GM18867 (cell line): ENCODE data around the gene ZNF507.
A peak's percentile ranks its signal among the peaks of the same experiment; 100 is the strongest.

Source experiments
- ATAC-seq: cut with Tn5 transposase; IDR thresholded peaks from one replicate; pipeline ENCODE4 v1.9.1; 2021; ENCODE audit warnings: mild to moderate bottlenecking, moderate library complexity; ENCODE audit not compliant: unreplicated experiment

The ZNF507 gene

DNA sequence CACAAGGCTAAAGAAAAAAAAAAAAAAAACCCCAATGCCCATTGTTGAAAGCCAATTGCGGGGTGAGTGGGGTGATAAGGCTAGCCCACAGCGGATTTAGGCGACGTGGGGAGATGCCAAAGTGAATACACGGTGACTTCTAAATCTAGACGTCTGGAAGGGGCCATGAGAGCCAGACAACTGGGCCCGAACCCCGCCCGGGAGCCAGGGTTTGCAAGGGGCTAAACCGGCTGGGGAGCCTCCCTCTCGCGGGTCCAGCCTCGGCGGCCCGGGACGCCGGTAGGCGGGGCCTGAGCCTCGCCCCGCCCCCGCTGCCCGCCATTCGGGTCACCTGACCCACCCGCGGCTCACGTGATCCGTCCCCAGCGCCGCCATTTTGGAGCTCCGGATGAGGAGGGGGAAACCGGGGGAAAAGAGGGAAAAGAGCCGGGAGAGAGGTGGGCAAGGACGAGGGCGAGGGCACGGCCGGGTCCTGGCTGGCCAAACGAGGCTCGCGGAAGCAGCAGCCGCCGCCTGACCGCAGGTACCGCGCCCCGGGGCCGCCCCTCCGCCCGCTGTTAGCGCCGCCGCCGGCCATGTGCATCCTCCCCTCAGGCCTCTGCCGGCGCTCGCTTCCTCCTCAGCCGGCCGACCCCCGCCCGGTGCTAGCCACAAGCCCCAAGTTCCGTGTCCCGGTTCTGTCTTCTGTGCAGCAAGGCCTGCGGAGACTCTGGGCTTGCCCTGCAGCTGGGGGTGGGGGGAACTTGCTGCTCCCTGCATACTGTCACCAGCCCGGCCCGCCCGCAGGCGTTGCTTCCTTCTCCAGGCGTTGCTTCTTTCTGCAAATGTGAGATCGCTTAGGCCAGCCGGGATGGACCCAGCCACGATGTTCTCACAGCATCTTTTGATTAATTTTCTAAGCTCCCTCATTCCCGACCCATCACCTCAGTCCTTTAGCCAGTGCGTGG is at the start of gene ZNF507:
ZNF507 (plus strand) TSS at position 350 of the 947 bp plus-strand sequence. CDS start 7,221 bp downstream, outside the sequence.
- peak; percentile 91 for ATAC-seq

DNA sequence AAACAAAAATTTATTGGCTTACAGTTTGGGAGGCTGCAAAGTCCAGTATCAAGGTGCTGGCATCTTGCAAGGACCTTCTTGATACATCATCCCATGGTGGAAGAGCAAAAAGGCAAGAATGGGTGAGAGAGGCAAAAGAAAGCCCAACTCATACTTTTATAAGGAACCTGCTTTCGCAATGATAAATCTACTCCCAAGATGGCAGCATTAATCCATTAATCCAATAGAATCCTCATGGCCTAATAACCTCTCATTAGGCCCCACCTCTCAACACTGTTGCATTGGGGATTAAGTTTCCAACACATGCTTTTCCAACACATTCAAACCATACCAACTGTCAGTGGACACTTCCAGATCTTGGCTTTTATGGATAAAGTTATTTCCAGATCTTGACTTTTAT is 48.7 kb upstream of the ZNF507 start:
- ATAC-seq, result no peak

DNA sequence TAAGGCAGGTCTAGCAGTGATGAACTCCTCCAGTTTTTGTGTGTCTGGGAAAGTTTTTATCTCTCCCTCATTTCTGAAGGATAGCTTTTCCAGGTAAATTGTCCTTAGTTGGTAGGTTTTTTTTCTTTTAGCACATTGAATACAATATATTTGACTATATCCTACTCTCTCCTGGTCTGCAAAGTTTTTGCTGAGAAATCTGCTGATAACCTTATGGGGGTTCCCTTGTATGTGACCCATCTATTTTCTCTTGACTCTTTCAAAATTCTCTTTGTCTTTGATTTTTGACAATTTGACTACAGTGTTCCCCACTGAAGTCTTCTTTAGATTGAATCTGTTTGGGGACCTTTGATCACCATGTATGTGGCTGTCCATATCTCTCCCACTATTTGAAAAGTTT is 42.6 kb upstream of the ZNF507 start:
- no peak for ATAC-seq

DNA sequence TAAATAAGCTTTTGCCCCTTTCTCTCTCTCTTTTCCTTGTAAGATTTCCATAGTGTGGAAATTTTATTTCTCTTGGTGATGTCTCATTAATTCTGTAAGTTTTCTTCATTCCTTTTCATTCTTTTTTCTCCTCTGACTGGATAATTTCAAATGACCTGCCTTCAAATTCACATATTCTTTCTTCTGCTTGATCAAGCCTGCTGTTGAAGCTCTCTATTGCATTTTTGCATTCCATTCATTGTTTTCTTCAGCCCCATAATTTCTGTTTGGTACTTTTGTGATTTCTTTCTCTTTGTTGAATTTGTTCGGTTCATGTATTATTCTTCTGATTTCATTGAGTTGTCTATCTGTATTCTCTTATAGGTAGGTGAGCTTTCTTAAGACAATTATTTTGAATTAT is 42.2 kb upstream of the ZNF507 start:
- ATAC-seq, result no peak

DNA sequence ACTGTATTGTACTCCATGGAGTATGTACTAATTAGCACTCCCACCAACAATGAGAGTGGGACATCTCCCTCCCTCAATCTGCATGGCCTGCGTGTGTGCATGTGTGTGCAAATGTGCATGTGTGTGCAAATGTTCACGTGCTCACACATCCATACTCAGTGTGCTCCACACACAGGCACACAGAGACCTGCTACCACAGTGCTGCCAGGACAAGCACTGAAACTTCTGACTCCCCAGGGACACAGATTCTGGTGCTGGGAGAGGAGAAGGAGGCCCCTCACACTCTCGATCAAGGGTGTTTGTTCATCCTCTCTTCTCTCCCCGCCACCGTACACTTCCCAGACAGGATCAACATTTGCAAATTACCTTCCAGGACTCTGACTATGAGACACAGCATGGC is 37.8 kb upstream of the ZNF507 start:
- ATAC-seq, result no peak

DNA sequence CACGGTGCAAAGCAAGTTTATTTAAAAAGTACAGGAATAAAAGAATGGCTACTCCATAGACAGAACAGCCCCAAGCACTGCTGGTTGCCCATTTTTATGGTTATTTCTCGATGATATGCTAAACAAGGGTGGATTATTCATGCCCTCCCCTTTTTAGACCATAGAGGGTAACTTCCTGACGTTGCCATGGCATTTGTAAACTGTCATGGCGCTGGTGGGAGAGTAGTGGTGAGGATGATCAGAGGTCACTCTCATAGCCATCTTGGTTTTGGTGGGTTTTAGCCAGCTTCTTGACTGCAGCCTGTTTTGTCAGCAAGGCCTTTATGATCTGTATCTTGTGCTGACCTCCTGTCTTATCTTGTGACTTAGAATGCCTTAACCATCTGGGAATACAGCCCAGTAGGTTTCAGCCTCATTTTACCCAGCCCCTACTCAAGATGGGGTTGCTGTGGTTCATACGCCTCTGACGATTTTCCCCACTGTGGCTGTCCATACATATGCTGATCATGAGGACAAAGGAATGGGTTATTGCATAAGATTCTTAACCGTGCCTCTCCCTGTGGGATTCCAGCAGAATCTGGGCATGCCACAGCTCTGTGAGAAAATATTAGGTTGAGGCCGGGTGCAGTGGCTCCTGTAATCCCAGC is 36.9 kb upstream of the ZNF507 start:
- ATAC-seq, result no peak

DNA sequence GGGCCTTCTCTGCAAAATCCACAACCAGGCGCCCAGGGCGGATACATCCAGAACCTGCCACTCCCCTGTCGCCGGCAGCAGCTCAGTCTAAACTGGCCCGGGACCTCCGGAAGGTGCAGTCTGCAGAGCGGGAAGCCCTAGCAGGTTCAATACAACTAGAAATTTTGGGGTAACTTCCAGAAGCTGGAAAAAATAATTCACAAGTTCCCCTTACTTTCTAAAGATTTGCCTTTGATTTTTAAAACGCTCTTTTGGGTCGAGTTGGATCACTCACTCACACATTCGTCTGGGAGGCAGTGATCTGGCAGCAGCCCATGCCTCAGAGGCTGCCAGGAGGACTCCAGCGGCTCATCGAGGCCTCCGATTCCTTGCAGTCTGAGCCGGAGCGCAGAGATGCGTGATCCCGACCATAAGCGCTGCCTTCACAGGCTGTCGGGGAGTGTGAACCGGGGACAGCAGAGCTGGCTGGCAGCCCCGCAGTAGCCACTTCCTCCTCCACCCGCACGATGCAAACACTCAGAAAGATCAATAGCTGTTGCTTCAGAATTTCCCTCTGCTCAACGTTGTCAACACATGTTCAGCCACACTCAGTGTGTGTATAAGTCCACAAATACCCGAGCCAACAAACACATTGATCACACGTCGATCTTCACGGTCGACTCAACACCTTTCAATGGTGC is 35.6 kb upstream of the ZNF507 start:
- no peak for ATAC-seq

DNA sequence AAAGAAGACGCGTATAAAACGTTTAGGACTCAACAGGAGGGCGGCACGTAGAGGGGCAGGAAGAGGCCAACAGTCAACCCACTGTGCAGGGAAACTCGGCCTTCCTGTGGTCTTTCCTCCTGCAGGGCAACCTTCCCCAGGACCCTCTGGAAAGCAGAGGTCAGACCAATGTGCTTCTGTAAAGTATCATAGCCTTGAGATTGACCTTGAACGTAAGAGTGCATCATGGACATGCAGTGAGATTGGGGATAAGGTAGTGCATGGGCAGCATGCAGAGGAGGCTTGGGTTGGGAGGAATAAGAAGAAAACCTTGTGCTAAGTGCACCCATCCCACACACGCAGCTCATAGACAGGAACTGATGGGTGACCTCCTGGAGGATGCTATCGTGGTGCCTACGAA is 34.0 kb upstream of the ZNF507 start:
- ATAC-seq, result no peak

DNA sequence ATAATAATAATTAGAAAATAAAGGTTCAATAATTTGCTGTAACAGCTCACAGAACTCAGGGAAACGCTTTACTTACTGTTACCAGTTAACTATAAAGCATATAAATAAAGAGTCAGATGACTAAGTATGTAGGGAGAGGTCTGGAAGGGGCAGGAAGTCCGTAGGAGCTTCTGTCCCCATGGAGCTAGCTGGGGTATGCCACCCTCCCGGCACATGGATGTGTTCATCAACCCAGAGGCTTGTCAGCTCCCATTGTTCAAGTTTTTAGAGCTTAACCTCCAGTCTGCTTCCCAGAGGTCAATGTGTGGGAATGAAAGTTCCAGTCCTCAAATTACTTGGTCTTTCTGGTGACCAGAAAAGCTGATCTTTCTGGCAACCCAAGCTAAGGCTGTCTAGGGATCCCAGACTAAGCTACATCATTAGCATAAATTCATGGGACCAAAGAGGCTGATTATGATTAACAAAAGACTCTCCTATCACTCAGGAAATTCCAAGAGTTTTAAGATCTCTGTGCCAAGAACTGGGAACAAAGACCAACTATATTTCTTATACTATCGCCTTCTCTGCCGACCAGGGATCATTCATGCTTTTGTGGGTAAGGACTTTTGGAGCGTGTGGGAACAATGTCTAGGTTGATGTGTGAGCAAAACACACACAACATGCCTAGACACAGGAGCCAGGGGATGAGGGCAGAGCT is 31.7 kb upstream of the ZNF507 start:
- ATAC-seq, result no peak

DNA sequence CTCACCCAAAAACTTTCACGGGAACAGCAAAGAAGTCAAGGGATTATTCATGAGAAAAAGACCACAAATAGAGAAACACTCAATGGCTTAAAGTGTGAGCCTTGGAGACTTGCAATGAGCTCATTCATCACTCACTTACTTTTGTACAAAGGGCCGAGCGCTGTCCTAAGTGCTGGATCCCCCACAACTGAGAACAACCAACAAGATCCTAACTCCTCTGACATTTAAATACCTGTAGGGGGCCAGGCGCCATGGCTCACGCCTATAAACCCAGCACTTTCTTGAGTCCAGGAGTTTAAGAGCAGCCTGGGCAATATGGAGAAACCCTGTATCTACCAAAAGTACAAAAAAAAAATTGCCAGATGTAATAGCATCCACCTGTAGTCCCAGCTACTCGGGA is 29.4 kb upstream of the ZNF507 start:
- ATAC-seq, result no peak

DNA sequence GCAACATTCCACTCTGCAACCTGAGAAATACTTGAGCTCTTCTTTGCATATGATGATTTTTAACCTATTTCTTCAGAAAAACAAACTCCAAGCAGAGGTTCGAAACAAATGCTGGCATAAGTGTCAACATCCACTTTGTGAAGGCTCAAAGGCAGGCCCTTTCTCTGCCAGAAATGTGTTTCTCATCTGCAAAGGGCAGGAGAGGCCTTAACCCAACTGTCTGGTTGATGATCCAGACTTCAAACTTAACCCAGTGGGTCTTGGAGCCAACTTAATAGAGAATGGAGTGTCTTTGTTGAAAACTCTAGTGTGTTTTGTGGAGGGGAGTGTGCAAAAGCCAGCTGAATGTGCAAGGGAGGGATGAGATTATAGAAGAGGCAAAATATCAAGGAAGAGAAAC is 28.3 kb upstream of the ZNF507 start:
- ATAC-seq, result no peak

DNA sequence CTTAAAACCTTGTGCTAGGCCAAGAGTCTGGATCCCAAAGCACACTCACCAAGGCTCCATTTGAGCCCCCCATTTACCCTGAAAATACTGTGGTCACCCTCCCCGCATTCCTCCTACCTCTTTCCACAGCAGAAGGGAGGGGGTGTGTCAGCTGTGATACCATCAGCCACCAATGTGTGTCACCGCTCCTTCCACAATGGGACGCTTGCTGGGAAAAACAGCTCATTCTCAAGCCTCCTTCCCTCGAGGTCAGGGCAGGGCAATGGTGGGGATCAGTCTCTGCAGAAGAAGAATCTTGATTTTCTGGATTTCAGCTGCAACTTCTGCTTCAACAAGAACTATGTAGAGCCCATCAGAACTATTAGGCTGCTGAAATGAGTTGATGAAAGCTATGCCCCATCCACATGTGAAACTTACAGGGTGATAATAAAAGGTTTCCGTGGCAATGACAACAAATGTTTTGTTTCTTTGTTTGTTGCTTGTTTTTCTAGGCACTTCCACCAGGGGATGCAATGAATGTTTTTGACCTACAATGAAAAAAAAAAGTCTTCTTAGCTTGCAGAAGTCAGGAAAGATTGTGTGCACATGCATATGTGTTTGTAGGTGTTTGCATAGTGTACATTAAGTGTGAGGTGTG is 26.4 kb upstream of the ZNF507 start:
- no peak for ATAC-seq

DNA sequence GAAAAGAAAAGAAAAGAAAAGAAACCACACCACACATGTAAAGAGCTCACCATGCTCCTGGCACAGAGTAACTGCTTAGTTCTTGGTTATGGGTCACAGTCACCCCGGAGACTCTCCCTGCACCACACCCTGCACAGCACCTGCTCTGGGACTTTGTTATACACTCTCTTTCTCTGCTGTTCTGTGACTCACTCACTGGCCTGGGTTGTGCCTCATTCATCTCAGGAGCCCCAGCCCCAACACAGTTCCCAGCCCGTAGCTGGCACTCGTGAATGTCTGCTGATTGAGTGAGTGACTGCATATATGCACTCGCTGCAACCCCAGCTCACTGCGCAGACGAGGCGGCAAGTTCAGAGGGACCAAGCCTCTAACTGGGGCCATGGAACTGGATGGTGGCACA is 22.9 kb upstream of the ZNF507 start:
- ATAC-seq, result no peak

DNA sequence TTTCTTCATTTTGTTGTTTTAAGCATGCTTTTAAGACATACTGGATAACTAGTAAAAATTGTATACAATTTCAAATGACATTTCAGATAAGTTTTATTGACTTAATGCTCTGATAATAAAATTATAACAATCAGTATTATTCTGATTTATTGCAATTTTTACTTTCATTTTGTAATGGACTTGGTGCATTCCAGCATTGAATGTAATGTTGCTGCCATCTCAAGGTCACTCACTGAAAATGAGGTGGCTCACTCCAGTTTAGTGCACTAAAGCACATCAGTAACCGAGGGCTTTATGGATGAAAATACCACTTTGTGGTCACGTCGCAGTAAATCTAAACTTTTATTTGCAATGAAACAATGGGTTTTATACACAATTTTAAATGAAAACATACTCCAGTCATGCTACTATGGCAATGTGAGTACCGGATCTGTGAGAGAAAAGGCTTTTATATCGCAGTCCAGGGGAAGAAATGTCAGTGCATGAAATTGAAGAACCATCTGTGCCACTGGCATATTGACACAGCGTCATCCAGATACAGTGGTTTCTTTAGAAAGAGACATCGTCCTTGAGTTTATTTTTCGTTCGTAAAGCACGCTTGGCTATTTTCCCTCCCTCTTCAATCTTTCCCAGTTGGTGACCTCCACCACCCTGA is 20.7 kb upstream of the ZNF507 start:
- ATAC-seq, result no peak

DNA sequence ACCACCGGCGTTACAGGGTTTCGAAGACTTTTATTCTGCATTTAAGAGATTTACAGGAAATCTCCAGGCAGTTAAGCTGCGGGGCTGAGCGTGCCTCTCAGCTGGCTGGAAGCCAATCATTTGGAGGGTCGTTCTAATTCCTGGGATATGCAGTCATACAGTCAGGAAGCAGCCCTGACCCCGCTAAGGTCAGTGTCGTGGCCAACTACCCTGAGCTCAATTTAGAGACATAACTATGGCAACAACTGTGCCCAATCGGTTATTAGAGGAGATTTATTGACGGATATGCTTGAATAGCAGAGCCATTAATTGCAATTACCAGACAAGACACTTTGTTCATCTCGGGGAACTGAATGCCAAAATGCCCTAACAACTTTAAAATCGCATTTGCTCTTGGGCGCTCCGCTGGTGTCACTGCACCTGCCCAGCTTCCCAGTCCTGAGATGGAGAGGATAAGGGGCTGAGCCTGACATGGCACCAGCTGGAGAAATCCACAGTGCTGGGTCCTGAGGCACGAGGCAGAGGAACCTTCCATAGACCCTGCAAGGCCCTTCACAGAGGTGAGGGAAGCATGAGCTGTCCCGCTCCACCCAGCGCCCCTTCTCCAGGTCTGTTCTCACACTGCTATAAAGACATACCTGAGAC is 15.1 kb upstream of the ZNF507 start:
- no peak for ATAC-seq

DNA sequence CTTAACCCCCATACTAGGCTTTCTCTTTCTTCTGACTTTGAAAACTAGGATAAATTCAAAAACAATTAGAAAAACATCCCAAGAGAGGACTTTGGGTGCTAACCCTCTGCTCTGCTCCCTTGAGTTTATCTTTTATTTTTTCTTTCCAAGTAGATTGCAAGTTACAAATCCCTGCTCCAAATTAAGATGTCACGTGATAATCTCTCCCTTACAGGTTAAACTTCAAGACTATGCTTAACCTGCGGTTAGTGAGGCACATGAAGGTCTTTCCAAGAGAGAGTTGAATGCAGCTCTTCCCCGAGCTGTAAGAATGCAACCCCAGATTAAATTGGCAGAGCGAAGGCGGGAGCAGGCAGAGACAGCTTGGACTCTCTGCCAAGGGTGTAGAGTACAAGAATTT is 12.2 kb upstream of the ZNF507 start:
- no peak for ATAC-seq

DNA sequence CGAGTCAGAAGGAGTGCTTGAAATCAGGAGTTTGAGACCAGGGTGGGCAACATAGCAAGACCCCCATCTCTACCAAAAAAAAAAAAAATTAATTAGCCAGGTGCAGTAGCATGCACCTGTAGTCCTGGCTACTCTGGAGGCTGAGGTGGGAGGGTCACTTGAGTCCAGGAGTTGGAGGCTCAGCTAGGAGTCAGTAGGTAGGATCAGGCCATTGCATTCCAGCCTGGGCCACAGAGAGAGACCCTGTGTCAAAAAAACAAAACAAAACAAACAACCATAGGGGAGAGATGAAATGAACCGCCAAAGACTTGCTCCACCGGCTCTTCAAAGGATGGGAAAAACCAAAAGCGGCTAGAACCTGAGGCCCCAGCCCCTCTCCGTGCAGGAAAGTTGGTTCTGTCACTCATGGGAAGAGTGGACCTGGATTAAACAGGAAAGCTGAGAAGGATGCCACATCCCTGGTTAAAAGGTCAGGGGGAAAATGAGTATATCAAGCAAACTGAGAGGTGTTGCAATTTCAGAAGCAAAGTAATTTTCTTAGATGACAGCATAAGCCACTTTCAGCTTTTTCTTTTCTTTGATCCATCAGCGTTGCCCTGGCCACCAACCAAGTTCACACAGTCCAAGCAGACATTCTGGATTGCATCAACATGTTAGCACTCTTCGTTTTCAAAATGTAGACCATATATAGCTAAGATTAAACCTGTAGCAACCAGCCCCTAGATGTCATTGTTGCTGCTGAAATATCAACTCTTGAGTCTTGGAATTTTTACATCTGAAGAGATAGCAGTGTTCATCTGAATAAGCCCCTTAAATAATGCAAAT is 8.9 kb upstream of the ZNF507 start:
- ATAC-seq, result no peak

DNA sequence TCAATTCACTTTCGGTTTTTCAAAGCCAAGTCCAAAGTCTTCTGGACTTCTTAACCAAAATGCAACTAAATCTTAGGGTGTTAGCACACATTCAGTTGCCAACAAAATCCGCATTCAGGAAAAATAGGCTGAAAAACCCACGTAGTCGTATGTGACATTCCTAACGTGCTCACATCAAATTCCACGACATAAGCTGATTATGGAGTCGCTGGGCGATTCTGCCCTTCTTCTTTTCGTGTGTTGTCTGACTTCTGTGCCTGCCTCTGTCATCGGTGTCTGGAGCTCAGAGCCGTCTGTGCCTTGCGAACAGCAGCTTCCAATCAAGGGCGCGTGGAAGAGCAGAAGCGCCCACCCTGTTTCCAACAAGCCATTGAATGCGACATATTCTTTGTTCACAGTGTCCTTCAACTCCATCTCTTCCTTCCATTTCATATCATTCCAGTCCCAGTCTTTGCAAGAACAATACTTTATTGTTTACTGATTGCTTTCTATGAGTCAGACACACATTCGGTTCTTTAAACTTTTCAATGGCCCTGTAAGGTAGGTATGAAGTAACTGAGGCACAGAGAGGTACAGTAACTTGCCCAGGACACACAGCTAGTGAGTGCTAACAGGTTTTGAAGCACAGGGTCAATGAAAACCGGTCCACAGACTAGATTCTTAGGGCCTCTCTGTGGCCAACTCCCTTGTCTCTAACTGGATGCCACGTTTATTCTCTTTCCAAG is 8.2 kb upstream of the ZNF507 start:
- no peak for ATAC-seq
